GM12864 (cell line): Measurements from ENCODE around the gene NUDT12.

Experiments
- DNase-seq: peaks from one replicate; pipeline ENCODE4 v3.0.0-alpha.2; 2011; ENCODE audit warnings: low read depth
- H3K4me3 ChIP-seq: 2 replicates; pipeline ENCODE4 v1.5.1; 2011; ENCODE audit warnings: mild to moderate bottlenecking, low read depth, low read length, control low read depth
- CTCF ChIP-seq: IDR thresholded peaks from 2 replicates; pipeline ENCODE4 v1.5.1; 2011; ENCODE audit warnings: low read depth, mild to moderate bottlenecking, moderate library complexity, low read length, control low read depth, inconsistent platforms; ENCODE audit errors: missing control alignments

The NUDT12 gene

GRCh38 chr5:103562453-103563157 is at the start of gene NUDT12:
NUDT12 (minus strand) TSS chr5:103562789; CDS start chr5:103560248, 2,541 bp downstream.
- DNase-seq, result peak; percentile 8
- H3K4me3 ChIP-seq, result peak within 1 kb of the TSS; percentile 52
- no peak for TF ChIP-seq CTCF

GRCh38 chr5:103607346-103607745 is 44.8 kb upstream of the NUDT12 start:
- DNase-seq, result no peak
- H3K4me3 ChIP-seq, result no peak overlapping the region
- no peak for TF ChIP-seq CTCF

GRCh38 chr5:103605277-103605676 is 42.7 kb upstream of the NUDT12 start:
- H3K4me3 ChIP-seq, result no peak overlapping the region
- no peak for TF ChIP-seq CTCF
- no peak for DNase-seq

GRCh38 chr5:103602438-103602837 is 39.8 kb upstream of the NUDT12 start:
- DNase-seq, result no peak
- H3K4me3 ChIP-seq, result no peak overlapping the region
- no peak for TF ChIP-seq CTCF

- no peak for DNase-seq
- no peak overlapping the region for H3K4me3 ChIP-seq
- no peak for TF ChIP-seq CTCF
These were observed 38.7 kb upstream of the NUDT12 start for GRCh38 chr5:103601314-103601713.

- no peak overlapping the region for H3K4me3 ChIP-seq
- TF ChIP-seq CTCF, result no peak
- no peak for DNase-seq
These were observed 37.5 kb upstream of the NUDT12 start for GRCh38 chr5:103600086-103600485.

GRCh38 chr5:103598997-103599566 is 36.5 kb upstream of the NUDT12 start:
- no peak for DNase-seq
- no peak for TF ChIP-seq CTCF
- H3K4me3 ChIP-seq, result no peak overlapping the region
